GM12873 (cell line): ENCODE measurements around the gene PKNOX2.

ENCODE experiments used
- TF ChIP-seq, protein P1 (sequence below): IDR thresholded peaks from 2 replicates; pipeline ENCODE4 v1.5.1; 2012; ENCODE audit warnings: low read depth, mild to moderate bottlenecking, moderate library complexity, low read length, control low read depth; ENCODE audit not compliant: insufficient read depth; ENCODE audit errors: missing control alignments

Gene PKNOX2

DNA sequence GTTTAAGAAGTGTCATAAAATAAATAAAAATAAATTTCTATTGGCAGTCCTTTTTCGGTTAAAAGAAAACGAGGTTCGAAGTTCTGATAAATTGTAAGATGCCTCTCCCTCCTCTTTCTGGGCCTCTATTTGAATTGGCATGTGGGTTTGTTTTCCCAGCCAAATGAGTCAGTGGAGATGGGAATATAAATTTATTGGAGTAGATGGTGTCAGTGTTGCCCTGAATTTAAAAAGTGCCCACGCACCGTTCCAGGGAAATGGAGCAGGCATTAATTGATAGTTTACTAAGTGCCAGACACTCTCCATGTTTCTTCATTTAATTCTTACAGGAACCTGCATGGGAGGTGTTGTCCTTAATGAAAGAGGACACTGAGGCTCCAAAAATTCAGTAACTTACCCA is 212.3 kb downstream of the PKNOX2 start:
- TF ChIP-seq, protein P1, sequence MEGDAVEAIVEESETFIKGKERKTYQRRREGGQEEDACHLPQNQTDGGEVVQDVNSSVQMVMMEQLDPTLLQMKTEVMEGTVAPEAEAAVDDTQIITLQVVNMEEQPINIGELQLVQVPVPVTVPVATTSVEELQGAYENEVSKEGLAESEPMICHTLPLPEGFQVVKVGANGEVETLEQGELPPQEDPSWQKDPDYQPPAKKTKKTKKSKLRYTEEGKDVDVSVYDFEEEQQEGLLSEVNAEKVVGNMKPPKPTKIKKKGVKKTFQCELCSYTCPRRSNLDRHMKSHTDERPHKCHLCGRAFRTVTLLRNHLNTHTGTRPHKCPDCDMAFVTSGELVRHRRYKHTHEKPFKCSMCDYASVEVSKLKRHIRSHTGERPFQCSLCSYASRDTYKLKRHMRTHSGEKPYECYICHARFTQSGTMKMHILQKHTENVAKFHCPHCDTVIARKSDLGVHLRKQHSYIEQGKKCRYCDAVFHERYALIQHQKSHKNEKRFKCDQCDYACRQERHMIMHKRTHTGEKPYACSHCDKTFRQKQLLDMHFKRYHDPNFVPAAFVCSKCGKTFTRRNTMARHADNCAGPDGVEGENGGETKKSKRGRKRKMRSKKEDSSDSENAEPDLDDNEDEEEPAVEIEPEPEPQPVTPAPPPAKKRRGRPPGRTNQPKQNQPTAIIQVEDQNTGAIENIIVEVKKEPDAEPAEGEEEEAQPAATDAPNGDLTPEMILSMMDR: no peak

DNA sequence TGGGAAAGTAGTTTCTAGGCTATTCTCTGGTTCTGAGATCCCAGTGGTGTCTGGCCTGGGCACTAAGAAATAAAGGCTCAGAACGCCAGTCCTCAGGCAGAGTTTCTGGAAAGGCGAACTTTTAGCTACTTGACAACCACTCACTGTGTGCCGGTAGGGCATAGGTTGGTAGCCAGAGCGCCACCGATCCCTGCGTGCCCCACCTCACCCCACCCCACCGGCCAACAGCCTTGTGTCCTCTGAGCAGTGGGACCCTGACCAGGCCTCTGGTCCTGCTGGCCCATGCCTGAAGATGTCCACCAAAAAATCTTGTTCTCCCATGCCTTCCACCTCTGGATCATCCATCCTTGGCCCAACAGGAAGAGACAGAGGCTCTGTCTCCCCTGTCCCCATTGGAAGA is 213.5 kb downstream of the PKNOX2 start:
- TF ChIP-seq, protein P1: no peak

DNA sequence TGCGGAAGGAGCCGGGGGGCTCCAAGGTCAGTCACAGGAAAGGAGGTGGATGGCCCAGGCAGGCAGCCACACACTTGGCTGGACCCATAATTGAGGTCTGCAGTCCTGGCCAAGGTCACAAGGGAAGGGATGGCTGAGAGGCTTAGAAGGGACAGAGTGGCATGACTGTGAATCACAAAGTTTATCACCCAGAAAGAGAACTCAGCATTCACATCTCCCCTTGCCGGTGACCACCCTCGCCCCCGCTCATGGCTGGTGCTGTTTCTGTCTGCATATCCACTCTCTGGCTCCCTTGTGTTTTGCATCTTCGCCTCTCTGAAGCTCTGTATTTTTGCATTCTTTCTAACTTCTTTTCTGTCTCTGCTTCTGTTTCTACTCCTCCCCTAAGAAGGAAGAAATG is 214.0 kb downstream of the PKNOX2 start:
- TF ChIP-seq, protein P1: no peak

DNA sequence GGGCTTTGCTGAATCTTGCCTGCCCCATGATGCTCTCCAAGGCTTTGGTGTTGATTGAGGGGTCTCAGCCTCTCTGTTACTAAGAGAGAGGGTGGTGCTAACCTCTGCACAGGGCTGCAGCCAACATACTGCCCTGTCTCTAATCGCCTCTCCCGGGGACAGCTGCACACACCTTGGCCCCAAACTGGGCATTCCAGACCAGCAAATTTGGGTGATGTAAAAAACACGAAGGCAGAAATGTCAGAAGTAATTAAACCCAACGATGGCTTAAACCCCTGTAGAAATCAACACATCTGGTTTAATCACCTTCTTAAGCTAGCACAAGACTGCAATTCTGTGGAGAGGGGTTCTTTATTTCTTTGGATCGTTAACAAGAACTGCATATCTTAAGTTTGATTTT is 215.0 kb downstream of the PKNOX2 start:
- TF ChIP-seq, protein P1: no peak

DNA sequence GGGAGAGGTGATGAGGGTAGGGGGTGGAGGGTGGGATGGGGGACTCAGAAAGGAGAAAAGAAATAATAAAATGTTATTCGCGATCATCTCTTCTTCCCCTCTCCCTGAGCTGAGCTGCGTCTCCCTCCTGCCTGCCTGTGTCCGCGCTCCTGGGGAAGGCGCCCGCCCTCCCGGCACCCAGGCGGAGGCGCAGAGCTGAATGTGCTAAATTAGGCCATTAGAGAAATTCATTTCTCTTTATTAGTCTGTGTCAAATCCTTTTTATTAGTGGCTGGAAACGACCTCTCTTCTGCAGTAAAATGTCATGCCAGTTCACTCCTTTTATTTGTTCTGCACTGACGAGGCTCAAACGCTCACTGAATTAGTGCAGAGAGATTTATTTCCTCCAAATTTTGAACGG is 215.4 kb downstream of the PKNOX2 start:
- TF ChIP-seq, protein P1: no peak

DNA sequence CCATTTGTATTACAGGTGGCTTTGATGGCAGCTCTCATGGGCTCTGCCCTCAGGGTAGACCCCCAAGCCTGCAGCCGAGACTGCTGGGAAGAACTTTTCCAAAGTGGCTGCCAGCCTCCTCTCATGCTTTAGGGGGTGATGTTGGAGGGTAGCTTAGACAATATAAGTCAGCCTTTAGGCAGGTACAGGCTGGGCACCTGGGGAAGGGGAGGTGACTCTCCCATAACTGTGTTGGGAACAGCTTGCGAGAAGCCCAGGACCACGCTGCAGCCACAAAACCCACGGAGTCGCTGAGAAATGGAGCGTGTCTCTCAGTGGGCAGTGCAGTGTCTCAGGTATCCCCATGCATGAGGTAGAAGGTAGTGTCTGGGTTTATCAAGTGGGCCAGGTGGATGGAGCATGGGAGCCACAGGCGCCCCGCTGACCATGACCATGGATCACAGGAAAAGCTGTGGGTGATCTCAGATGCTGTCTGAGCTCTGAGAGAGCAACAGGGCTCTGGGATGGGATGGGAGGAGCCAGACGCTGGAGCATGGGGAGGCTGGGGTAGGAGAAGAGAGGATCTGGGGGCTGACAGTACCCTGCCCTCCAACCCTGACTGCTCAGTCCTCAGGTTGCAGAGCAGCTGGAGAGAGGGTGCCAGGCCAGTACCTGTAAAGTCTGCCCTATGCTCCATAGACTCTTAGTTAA is 216.3 kb downstream of the PKNOX2 start:
- TF ChIP-seq, protein P1: no peak

DNA sequence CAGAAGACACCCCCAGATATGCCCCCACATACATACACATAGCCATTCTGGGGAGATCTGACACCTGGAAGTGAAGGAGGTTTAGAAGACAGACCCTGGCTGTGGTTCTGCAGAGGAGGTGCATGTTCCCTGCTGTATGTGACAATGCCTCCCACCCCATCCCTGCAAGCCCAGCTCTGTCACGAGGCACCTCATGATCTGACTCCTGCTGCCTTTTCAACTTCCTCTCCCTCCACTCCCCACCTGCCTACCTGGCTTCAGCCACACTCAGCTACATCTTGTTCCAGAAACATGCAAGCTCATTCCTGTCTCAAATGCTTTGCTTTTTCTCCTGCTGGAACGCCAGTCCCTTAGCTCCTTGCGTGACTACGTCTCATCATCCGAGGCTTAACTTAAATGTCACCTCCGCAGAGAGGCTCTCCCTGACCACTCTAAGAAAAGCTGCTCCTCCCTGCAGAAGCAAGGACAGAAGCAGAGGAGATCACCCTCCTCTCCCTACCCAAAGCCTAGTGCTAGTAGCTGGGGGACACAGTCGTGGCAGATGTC is 217.0 kb downstream of the PKNOX2 start:
- TF ChIP-seq, protein P1: no peak
